Measurements from ENCODE around the gene CLDN18.
A peak's percentile ranks its signal among the peaks of the same experiment; 100 is the strongest.

Gene CLDN18

DNA sequence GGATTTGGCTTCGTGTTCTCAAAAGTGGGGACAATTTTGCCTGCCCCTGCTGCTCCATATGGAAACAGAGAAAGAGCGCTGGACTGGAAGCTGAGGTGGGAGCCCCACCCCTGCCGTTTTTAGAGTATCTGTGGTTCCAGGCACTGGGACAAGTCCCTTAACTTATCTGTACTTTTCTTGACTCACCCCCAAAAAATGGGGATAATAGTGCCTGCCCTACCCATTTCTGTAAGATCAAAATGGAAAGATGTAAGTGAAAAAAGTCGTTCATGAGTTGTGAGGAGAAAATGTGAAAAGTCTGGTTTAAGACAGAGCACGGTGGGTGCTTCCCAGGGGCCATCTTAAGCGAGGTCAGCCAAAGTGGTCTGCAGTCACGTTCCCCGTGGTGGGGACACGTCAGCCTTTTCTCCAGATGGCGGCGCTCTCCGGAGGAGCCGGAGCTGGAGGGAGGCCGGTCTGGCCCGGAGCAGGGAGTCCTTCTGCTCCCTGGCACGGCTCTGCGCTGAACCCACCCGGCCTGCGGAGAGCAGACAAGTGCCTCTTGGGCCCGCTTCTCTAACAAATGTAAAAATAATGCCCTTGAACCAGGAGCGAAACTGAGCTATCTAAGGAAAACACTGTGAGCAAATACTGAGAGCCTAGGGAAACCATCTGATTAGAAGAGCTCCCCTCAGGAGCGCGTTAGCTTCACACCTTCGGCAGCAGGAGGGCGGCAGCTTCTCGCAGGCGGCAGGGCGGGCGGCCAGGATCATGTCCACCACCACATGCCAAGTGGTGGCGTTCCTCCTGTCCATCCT lies at the start of gene CLDN18:
Gene CLDN18, plus strand, starts transcription at position 690 of the 797 bp plus-strand sequence. Its CDS starts 61 bp downstream, at position 751.
- DNase-seq (ENCODE audit: low spot score): no peak

DNA sequence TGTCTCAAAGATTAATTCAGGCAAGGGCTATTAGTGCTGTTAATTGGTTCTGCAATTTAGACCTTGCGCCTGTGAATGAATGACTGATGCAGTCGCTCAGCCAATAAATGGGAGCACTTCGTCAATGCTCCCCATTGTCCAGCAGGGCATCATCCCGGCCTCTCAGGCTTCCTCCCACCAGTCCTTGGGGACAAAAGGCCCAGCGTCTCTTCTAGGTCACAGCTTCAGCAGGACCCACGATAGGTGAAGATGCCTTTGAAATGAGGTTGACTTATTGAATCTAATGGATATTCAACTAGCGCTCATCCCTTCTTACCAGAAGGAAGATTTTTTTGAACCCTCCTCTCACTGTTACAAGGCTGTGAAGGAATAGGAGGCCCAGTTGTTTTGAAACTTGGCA lies 47.7 kb upstream of the CLDN18 start:
- no peak for DNase-seq (ENCODE audit: low spot score)

DNA sequence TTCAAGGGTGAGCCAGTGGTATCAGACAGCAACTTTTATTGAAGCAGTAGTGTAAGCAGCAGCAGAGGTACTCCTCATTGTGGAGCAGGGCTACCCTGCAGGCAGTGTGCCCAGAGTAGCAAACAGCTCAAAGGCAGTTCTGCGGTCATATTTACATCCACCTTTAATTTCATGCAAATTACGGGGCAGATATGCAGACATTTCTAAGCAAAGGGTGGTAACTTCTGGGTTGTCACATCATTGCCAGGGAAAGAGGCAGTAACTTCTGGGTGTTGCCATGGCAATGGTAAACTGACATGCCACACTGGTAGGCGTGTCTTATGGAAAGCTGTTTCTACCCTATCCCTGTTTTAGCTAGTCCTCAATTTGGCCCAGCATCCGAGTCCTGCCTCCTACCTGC lies 46.5 kb upstream of the CLDN18 start:
- no peak for DNase-seq (ENCODE audit: low spot score)

DNA sequence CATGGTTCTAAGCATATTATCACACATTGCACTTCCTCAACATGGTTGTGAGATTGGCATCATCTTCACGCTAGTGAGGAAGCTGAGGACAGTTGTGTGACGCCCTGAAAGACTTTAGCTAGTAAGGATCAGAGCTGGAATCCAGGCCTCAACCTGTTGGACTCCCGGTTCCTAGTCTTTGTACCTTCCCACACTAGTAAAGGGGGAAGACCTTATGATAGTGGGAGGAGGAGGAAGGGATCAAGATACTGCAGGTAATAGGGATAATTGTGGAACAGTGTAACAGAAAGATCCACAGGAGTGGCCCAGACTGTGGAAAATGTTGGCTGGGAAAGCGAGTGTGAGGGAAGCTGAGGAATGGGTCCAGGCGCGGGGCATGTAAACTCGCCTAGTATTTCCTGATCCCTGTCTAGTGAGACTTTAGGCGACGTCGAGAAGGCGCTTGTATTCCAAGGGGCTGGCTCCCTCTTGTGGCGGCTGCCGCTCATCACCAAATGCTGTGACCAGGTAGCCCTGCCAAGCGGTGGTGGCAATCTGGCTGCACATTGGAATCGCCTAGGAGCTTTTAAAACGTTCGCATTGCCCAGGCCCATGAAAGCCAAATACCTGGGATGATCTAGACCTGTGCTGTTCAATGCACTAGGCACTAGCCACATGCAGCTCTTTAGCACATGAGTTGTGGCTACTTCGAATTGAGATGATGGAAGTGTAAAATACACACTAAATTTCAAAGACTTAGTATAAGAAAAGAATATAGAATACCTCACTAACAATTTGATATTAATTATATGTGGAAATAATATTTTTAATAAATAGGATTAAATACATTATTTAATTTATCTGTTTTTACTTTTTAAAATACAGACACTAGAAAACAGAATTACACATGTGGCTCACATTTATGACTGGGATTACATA lies 38.8 kb upstream of the CLDN18 start:
- peak; percentile 87 for DNase-seq (ENCODE audit: low spot score)

DNA sequence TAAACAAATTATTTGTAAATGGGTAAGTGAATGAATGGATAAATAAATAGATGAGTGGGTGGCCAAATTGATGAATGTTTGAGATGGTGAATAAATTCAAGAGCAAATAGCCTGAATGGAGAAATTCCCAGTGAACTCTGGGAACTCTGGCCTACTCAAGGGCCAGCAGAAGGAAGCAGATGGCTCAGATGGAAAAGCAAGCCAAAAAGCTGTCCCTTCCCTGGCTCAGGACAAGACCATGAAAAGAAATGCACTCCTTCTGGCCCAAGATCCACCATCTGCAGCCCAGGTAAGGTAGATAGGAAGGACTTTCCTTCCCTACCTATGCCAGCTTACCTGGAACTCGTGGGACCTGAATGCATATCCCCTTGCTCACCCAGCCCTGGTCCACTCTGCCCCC lies 37.6 kb upstream of the CLDN18 start:
- no peak for DNase-seq (ENCODE audit: low spot score)

DNA sequence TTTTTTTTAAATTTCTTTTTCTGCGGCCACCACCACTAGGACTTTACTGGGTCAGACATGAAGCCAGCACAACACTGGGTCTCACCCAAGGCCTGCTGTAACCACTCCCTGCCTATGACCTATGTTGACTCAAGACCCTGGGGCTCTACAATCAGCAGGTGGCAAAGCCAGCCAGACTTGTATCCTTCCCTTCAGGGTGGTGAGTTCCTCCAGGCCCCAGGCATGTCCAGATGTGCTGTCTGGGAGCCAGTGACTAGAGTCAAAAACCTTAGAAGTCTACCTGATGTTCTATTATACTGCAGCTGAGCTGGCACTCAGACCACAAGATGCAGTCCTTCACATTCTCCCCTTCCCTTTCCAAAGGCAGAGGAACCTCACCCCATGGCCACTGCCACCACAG lies 31.6 kb upstream of the CLDN18 start:
- no peak for DNase-seq (ENCODE audit: low spot score)

DNA sequence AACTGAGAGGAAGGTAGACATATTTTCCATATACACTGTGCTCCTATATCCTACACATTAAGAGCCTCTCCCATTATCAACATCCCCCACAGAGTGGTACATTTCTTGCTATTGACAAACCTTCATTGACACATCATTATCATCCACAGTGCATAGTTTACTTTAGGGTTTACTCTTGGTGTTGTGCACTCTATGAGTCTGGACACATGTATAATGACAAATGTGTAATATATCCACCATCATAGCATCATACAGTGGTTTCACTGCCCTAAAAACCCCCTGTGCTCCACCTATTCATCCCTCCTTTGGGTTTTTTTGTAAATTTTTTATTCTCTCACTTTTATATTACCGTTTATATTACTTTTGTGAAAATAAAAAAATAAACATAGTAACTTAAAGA lies 22.2 kb upstream of the CLDN18 start:
- DNase-seq (ENCODE audit: low spot score): no peak

DNA sequence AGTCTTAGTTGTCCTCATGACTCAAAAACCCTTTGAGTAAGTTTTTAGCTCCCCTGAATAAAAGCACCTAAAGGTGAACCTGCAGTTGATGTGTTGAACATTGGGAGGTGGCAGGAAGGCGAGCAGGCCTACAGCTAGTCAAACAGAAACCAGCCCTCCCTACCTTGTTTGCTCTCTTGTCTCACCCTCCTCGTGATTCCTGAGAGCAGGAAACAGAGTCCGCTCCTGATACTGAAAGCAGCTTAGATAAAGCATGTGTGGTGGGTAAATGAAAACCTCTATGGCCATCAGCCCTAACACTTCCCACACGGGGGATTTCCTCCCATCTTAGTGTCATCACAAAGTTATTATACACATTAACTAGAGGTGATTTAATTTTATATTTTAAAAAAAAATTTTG lies 21.8 kb upstream of the CLDN18 start:
- DNase-seq (ENCODE audit: low spot score): no peak

DNA sequence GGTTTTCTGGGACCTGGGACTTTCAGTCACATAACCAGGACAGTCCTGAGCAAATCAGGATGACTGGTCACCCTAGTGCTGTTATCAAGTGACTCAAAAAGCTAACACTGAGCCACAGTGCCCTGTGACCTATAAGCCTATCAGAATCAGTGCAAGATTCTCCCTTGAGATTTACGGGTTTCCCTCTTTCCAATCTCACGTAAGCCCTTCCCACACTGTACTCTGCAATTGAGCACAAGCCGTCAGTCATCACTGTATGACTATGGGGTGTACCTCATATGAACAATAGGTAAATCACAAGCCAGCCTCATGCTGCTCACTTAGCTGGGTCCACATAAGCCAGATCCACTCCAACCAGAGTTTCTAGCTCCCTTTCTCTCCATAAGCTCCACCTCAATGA lies 21.0 kb upstream of the CLDN18 start:
- DNase-seq (ENCODE audit: low spot score): no peak

DNA sequence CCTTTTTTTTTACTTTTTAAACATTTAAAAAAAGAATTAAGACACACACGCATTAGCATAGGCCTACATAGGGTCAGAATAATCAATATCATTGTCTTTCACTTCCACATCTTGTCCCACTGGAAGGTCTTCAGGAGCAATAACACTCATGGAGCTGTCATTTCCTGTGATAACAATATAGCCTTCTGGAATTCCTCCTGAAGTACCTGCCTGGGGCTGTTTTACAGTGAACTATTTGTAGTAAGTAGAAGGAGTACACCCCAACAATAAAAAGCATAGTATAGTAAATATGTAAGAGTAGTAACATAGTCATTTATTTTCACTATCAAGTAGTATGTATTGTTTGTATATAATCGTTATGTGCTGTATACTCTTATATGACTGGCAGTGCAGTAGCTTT lies 19.5 kb upstream of the CLDN18 start:
- no peak for DNase-seq (ENCODE audit: low spot score)

DNA sequence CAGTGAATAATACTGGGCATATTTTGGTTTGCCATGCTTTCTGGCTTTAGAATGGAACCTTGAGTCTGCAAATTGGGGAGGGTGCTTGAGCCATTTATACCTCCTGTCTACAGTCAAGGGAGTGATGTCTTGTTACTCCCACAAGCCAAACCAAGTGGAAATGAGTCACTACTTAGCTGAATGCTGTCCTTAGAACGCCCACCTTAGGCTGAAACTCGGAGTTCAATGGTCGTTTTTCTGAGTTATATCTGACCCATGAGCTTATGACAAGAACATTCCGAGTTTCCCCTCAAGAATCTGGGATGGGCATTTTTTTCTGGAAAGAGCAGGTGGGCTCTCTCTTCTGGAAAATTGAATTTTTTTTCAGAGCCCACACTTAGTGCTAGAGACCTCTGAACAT lies 17.4 kb upstream of the CLDN18 start:
- DNase-seq (ENCODE audit: low spot score): no peak

DNA sequence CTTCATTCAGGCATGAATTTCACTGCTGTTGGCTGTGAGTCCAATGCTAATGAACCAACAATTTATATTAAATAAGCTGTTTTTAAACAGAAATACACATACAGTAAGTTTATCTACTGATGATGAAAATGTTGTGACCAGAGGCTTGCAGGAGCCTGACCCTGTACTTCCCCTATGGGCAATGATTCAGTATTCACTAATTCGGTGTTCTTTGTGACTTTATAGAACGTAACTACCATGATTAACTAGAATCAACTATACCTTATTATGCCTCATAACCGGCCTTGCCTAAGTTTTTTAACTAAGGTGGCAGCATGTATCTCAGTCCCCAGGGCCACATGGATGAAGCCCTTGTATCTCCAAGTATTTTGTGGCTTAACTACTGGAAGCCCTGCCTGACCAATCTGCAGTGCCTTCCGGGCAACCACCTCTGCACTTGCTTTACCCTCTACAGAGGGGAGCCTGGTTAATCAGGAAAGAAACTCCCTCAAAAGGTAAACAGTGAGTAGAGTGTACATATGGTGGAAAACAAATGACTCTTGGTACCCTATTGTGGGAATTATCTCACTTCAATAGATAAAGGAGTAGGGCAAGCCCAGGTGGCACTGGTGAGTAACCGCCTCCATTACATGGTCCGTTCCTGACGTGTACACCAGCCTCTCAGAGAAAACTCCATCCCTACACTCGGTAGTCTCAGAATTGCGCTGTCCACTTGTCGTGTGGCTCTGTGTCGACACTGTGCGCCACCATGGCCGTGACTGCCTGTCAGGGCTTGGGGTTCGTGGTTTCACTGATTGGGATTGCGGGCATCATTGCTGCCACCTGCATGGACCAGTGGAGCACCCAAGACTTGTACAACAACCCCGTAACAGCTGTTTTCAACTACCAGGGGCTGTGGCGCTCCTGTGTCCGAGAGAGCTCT lies 11.6 kb upstream of the CLDN18 start:
- DNase-seq (ENCODE audit: low spot score): no peak

DNA sequence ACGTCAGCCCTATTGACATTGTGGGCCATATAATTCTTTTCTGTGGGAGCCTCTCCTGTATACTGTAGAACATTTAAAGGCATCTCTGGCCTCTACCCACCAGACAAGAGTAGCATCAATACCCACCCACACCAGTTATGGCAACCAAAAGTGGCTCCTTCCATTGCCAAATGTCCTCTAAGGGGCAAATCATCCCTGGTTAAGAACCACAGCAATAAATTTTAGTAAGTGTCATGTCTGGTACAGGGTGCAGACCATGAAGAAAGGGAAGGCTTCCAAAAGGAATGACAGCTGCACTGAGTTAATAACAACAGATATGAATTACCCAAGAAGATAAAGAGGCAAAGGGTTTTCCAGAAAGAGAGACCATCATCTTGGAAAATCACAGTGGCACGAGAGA lies 6.9 kb upstream of the CLDN18 start:
- no peak for DNase-seq (ENCODE audit: low spot score)

DNA sequence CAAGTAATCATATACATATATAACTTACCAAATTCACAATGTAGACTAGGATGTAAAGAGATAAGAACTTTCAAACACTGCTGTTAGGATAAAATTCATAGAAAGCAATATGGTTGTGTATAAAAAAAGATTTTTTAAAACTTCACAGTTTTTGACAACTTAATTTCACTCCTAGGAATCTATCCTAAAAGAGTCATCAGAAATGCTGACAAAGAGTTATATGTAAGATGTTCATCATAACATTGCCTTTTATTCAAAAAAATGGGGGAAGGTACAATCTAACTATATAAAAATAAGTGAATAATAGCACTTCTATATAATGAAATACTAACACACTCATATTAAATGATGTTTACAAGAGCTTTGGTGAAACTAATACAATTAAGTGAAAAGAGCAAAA lies 4.3 kb upstream of the CLDN18 start:
- DNase-seq (ENCODE audit: low spot score): no peak

DNA sequence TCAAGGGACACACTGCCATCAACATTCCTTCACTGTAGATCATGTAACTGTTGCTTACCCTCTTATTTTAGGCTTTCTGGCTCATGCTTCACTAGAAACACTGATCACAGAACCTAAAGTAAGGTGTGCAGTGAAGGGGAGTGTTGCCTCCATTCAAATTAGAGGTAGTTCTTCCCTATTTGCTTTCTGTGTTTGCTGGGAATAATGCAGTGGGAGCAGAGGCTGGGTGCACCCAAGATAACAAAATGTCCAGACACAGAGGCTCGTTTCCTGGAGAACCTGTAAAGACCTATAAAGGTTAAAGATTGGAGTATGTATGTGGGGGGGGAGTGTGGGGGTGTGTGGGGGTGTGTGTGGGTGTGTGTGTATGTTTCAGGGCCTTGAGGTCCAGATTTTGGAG lies 2.1 kb upstream of the CLDN18 start:
- no peak for DNase-seq (ENCODE audit: low spot score)

DNA sequence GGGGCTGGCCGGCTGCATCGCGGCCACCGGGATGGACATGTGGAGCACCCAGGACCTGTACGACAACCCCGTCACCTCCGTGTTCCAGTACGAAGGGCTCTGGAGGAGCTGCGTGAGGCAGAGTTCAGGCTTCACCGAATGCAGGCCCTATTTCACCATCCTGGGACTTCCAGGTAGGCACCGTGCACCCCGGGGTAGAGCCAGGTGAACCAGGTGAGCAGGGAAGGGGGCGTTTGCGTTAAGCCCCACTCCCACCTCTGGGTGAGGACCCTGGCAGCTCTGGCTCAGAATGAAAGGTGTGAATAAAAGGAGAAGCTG lies 267 bp downstream of the CLDN18 start:
- DNase-seq (ENCODE audit: low spot score): no peak

DNA sequence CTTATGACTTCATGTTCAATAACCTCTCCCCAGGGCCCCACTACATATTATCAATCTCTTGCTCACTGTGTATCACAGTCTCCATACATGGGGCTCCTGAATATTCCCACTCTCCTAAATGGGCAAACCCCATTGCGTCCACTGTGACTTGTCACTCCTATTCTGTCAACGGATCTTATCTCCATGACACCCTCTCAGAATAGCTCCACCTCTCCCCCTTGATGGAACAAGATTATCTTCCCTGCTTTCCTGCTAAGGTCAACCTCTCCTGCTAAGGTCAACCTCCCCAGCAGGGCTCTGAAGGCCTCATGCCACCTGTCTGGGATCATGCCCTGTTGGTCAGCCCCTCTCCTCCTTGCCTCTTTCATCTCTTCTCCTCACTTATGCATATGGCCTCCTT lies 1.8 kb downstream of the CLDN18 start:
- DNase-seq (ENCODE audit: low spot score): no peak

DNA sequence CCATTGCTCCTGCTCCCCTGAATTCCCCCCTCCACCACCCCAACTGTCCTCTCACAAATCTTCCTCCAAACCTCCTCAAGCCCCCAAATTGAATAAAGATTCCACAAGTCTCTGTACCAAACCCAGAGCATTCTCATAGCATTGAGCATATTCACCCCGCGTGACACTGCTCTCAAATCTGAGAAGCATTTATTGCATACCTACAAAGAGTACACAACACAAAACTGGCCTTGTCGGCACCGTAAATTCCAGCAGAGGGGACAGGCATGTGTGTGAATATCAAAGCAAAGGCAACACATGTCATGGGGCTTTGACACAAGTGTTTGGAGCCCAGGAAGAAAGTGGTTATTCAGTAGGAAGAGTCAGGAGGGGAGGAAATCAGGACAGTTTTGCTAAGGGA lies 2.6 kb downstream of the CLDN18 start:
- no peak for DNase-seq (ENCODE audit: low spot score)

DNA sequence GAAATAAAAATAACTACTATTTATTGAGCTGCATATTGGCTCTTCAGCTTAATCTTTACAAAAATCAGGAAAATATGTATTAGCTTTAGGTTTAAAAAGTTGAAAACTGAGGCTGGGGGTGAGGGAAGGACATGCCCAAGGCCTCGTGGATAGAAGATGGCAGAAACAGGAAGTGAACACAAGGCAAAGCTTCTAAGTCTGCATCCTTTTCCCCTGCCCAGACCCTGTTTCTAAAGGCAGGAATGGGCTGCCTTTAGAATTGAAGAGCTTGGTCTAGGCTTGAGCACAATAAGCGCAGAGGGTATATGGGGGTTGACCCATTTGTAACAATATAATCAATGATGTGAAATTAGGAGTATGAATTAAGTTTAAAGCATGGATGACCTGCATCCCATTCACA lies 6.1 kb downstream of the CLDN18 start:
- DNase-seq (ENCODE audit: low spot score): no peak

DNA sequence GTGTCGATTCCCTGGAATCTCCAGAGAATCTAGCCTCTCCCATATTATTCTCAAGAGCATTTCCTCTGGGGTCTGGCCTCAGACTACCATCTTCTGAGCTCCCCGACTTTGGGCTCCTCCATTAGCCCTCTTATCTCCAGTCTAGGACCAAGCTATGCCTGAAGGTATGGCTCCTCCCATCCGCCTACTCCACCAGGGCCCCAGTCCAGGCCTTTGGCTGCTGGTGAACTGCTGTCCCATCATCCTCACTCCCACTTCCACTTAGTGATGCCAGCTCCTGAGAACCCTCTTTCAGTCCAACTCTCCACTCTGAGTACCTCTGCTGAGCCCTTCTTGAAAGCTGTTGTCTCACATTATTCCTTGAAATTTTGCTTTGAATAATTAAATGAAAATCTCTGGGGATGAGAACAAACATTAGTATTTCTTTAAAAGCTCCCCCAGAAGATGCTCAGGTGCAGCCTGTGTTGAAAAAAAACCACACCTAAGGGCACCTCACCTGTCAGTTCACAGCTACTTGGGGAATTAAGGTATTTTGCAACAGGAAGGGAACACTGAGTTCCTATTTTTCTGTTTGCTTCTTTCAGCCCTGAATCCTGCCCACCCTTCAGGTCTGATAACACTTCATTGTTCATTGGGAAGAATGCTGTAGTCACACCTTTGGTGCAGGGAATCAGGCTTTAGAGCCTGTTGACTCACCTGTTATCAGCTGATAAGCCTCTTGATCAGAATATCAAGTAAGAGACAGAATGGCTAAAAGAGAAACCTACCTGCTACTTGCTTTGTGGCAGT lies 9.5 kb downstream of the CLDN18 start:
- no peak for DNase-seq (ENCODE audit: low spot score)

DNA sequence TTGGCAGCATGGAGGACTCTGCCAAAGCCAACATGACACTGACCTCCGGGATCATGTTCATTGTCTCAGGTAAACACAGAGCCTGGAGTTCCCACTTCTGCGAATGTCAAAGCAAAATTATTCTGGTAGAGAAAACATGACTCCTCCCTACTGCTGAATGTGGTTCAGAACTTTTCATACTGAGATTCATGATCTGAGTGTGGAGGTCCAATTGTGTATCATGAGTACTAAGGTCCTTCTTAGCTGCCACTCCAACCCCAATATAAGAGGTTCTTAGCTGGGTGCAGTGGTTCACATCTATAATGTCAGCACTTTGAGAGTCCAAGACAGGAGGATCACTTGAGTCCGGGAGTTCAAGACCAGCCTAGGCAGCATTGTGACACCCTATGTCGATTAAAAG lies 13.8 kb downstream of the CLDN18 start:
- no peak for DNase-seq (ENCODE audit: low spot score)

DNA sequence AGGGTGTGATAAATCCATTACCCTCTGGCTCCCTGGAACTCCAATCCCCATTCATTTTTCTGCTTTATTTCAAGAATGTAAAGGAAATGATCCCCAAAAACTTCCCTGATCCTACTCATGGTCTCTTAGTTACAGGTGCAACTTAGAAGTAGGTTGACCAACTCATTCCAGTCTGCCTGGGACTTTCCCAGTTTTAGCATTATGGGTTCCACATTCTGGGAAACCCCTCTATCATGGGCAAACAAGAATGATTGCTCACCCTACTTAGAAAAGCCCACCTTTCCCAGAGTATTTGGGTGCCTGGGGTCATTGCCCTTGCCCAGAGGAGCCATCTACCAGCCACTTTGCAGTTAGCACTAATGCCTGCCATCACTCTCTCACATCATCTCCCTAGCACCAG lies 15.6 kb downstream of the CLDN18 start:
- no peak for DNase-seq (ENCODE audit: low spot score)

All from ecto neural progenitor cell (in vitro differentiated cells).